Suprapubic skin (tissue), 3 donors: ENCODE data around the gene NAA10.

Experiments used
- POLR2A ChIP-seq, 2 donors: fragments of 450-650 bp; IDR thresholded peaks; one replicate each; pipeline ENCODE4 v1.6.1; 2017; ENCODE audit warnings: antibody characterized with exemption in 2 of 2, mild to moderate bottlenecking in 2 of 2, moderate library complexity in 2 of 2
- TF ChIP-seq, protein P1 (sequence below), 2 donors: fragments of 200-600 bp in 1 of 2; fragments of 450-650 bp in 1 of 2; sonication (generic) in 1 of 2; IDR thresholded peaks; one replicate each; pipeline ENCODE4 v1.5.1; 2016 to 2019; ENCODE audit warnings: antibody characterized with exemption in 2 of 2, mild to moderate bottlenecking in 1 of 2, moderate library complexity in 1 of 2

DNA sequence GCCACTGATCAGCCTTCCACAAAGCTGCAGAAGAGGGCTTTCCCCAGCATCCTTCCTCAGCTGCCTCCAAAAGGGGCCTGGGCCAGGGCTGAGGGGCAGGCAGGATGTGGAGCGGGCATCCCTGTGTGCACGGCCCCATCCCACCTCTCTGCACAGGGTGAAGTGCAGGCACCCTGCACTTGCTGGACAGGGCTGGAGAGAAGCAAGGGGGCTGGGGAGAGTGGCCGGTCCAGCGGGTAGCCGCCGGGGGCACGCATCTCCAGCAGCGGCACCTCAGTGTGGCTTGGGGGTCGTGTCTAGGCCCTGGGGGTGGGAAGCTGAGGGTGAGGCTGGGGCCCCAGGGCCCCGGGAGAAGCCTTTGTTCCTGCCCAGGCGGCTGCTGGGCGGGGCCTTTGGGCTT lies 27.4 kb downstream of the NAA10 start:
- no peak for TF ChIP-seq POLR2A (IDR thresholded peaks at IDR 0.05)
- TF ChIP-seq, protein P1, sequence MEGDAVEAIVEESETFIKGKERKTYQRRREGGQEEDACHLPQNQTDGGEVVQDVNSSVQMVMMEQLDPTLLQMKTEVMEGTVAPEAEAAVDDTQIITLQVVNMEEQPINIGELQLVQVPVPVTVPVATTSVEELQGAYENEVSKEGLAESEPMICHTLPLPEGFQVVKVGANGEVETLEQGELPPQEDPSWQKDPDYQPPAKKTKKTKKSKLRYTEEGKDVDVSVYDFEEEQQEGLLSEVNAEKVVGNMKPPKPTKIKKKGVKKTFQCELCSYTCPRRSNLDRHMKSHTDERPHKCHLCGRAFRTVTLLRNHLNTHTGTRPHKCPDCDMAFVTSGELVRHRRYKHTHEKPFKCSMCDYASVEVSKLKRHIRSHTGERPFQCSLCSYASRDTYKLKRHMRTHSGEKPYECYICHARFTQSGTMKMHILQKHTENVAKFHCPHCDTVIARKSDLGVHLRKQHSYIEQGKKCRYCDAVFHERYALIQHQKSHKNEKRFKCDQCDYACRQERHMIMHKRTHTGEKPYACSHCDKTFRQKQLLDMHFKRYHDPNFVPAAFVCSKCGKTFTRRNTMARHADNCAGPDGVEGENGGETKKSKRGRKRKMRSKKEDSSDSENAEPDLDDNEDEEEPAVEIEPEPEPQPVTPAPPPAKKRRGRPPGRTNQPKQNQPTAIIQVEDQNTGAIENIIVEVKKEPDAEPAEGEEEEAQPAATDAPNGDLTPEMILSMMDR (IDR thresholded peaks at IDR 0.05), result no peak
